GM10266 (cell line): ENCODE results near the gene TAPBPL.
"Not testable (repeated sequence)": the region's sequence is repeated elsewhere in the genome, so short reads cannot be mapped to it uniquely, and the experiment has no call there.

ENCODE experiments used
- DNase-seq: peaks from one replicate; pipeline ENCODE4 v3.0.0; 2012; ENCODE audit errors: extremely low spot score
- CTCF ChIP-seq: IDR thresholded peaks from 2 replicates; pipeline ENCODE4 v1.5.1; 2012; ENCODE audit warnings: mild to moderate bottlenecking, low read depth; ENCODE audit not compliant: control insufficient read depth, insufficient read depth; ENCODE audit errors: missing control alignments

TAPBPL gene

GRCh38 chr12:6465467-6466183 is 13.8 kb downstream of the TAPBPL start:
- peak; percentile 76 for TF ChIP-seq CTCF
- no peak for DNase-seq

- no peak for TF ChIP-seq CTCF
- DNase-seq: no peak
Measured at GRCh38 chr12:6466184-6466573, 14.3 kb downstream of the TAPBPL start.

- not testable (repeated sequence) for DNase-seq
Measured at GRCh38 chr12:6466751-6467150, 14.9 kb downstream of the TAPBPL start.

GRCh38 chr12:6467571-6468282 is 15.9 kb downstream of the TAPBPL start:
- DNase-seq: not testable (repeated sequence)

- no peak for DNase-seq
- no peak for TF ChIP-seq CTCF
Measured at GRCh38 chr12:6468283-6468575, 16.4 kb downstream of the TAPBPL start.

- no peak for DNase-seq
- no peak for TF ChIP-seq CTCF
Measured at GRCh38 chr12:6469092-6469491, 17.2 kb downstream of the TAPBPL start.

- TF ChIP-seq CTCF: no peak
- DNase-seq: no peak
Measured at GRCh38 chr12:6469609-6470374, 17.9 kb downstream of the TAPBPL start.
